DOHH2 (cell line): ENCODE measurements around the gene UPK3A.

Source experiments
- H3F3A ChIP-seq: fragments of 200-600 bp; sonication (generic), shearing (Covaris generic); 2 replicates; pipeline ENCODE4 v1.6.0; 2016; ENCODE audit warnings: antibody characterized with exemption, mild to moderate bottlenecking; ENCODE audit not compliant: control insufficient read depth, insufficient read depth
- H3K27ac ChIP-seq: fragments of 200-600 bp; sonication (generic); 2 replicates; pipeline ENCODE4 v1.5.1; 2014; ENCODE audit warnings: low read depth, mild to moderate bottlenecking, low read length, moderate library complexity
- H3K27me3 ChIP-seq: fragments of 200-600 bp; sonication (generic); 2 replicates; pipeline ENCODE4 v1.6.1; 2014; ENCODE audit warnings: mild to moderate bottlenecking, low read length, mixed read lengths; ENCODE audit not compliant: control insufficient read depth
- H3K36me3 ChIP-seq: fragments of 200-600 bp; sonication (generic); 2 replicates; pipeline ENCODE4 v1.6.1; 2014; ENCODE audit warnings: mild to moderate bottlenecking, low read length, moderate library complexity, mixed read lengths; ENCODE audit not compliant: control insufficient read depth
- H3K4me1 ChIP-seq: fragments of 200-600 bp; sonication (generic); 2 replicates; pipeline ENCODE4 v1.6.1; 2014; ENCODE audit warnings: mild to moderate bottlenecking, low read length, mixed read lengths; ENCODE audit not compliant: control insufficient read depth
- H3K4me2 ChIP-seq: fragments of 200-600 bp; sonication (generic); 2 replicates; pipeline ENCODE4 v1.6.0; 2014; ENCODE audit warnings: mild to moderate bottlenecking, low read length, moderate library complexity
- H3K4me3 ChIP-seq: fragments of 200-600 bp; sonication (generic); 2 replicates; pipeline ENCODE4 v1.5.1; 2014; ENCODE audit warnings: mild to moderate bottlenecking, low read length, mixed read lengths
- H3K79me2 ChIP-seq: fragments of 200-600 bp; sonication (generic); 2 replicates; pipeline ENCODE4 v1.6.1; 2014; ENCODE audit warnings: mild to moderate bottlenecking, low read length, mixed read lengths; ENCODE audit not compliant: control insufficient read depth
- H3K9me2 ChIP-seq: fragments of 200-600 bp; sonication (generic); replicated peaks from 2 replicates; pipeline ENCODE4 v1.6.1; 2014; ENCODE audit warnings: mild to moderate bottlenecking, low read length, mixed read lengths; ENCODE audit not compliant: control insufficient read depth
- H3K9me3 ChIP-seq: fragments of 200-600 bp; sonication (generic); 2 replicates; pipeline ENCODE4 v1.6.1; 2014; ENCODE audit warnings: antibody characterized with exemption, low read length, mixed read lengths; ENCODE audit not compliant: control insufficient read depth, insufficient read depth
- H4K20me1 ChIP-seq: fragments of 200-600 bp; sonication (generic); 2 replicates; pipeline ENCODE4 v1.6.0; 2014; ENCODE audit warnings: low read depth, mild to moderate bottlenecking, antibody characterized with exemption, low read length, moderate library complexity; ENCODE audit not compliant: control insufficient read depth, insufficient read depth
- EZH2phosphoT487 ChIP-seq: fragments of 200-600 bp; sonication (generic); IDR thresholded peaks from 2 replicates; pipeline ENCODE4 v1.6.1; 2017; ENCODE audit warnings: borderline replicate concordance, mild to moderate bottlenecking, antibody characterized with exemption, low read length, moderate library complexity, mixed read lengths
- TF ChIP-seq, protein P1 (sequence below): fragments of 200-600 bp; sonication (generic); IDR thresholded peaks from one replicate; pipeline ENCODE4 v1.5.1; 2014; ENCODE audit warnings: antibody characterized with exemption, mild to moderate bottlenecking, low read depth, low read length; ENCODE audit not compliant: poor library complexity, severe bottlenecking

UPK3A gene

DNA sequence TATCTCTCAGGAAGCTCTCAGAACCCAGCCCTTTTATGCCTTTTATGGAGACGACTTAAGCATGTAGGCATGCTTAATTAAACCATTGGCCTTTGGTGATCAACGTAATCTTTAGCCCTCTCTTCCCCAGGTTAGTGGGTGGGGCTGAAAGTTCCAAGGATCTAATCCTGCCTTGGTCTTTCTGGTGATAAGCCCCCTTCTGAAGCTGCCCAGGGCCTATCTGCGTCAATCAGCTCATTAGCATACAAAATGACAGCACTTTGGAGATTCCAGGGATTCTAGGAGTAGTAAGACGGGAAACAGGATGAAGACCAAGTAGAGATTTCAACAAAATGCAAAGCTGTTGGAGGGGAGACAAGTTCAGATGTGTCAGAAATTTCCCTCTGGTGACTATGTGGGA, 28.1 kb downstream of the UPK3A start:
- H3K9me3 ChIP-seq = no peaks in the 10 kb centered on the region
- no peak overlapping the region for H3K4me2 ChIP-seq
- H3K27ac ChIP-seq = no peak overlapping the region
- no peak overlapping the region for H3K4me3 ChIP-seq
- H3F3A ChIP-seq = no peaks in the 10 kb centered on the region; the same call in 1 of the 2 replicates
- H3K79me2 ChIP-seq = peaks cover 63% of the 10 kb centered on the region
- H4K20me1 ChIP-seq = peaks cover 7% of the 10 kb centered on the region; the same call in 1 of the 2 replicates
- no peaks in the 10 kb centered on the region for H3K9me2 ChIP-seq
- peaks cover 24% of the 10 kb centered on the region for H3K4me1 ChIP-seq
- peaks cover 7% of the 10 kb centered on the region; the same call in 1 of the 2 replicates for H3K36me3 ChIP-seq
- H3K27me3 ChIP-seq = no peaks in the 10 kb centered on the region
- TF ChIP-seq EZH2phosphoT487 = no peak
- TF ChIP-seq, protein P1, sequence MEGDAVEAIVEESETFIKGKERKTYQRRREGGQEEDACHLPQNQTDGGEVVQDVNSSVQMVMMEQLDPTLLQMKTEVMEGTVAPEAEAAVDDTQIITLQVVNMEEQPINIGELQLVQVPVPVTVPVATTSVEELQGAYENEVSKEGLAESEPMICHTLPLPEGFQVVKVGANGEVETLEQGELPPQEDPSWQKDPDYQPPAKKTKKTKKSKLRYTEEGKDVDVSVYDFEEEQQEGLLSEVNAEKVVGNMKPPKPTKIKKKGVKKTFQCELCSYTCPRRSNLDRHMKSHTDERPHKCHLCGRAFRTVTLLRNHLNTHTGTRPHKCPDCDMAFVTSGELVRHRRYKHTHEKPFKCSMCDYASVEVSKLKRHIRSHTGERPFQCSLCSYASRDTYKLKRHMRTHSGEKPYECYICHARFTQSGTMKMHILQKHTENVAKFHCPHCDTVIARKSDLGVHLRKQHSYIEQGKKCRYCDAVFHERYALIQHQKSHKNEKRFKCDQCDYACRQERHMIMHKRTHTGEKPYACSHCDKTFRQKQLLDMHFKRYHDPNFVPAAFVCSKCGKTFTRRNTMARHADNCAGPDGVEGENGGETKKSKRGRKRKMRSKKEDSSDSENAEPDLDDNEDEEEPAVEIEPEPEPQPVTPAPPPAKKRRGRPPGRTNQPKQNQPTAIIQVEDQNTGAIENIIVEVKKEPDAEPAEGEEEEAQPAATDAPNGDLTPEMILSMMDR = no peak

DNA sequence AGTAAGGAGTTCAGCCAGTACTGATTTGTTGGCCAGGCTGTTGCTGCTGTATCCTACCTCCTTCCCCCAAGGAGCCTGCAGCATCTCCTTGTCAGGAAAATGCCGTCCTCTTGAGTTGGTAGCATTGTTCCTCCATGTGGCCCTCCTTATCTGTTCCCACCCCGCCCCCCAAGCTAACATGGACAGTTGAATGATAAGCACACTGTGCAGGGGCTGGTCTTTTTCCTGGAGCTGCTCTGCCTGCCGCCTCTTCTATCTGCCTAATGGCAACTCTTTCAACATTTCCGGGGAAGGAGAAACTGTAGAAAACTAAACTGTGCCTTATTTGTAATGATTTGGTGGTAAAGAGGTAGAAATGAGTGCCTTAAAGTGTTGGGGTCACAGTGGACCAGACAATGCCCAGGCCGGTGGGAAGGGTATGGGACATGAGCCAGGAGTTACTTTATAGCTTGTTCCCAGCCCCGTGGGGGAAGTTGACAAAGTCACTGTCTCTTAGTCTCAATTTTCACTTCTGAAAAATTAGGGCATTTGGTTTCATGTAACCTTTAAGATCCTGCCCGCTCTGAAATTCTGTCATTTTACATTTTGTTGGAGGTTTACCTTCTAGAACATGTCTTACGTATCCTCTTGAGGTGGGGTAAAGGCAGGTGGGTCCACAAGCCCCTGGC, 29.4 kb downstream of the UPK3A start:
- Histone ChIP-seq H3F3A (no peaks in the 10 kb centered on the region; the same call in 1 of the 2 replicates), H3K36me3 (peaks cover 7% of the 10 kb centered on the region; the same call in 1 of the 2 replicates), H3K79me2 (peaks cover 76% of the 10 kb centered on the region), H3K4me2 (no peak overlapping the region), H3K27ac (no peak overlapping the region), H4K20me1 (peaks cover 7% of the 10 kb centered on the region; the same call in 1 of the 2 replicates), H3K9me2 (no peaks in the 10 kb centered on the region), H3K4me3 (no peak overlapping the region), H3K4me1 (peaks cover 30% of the 10 kb centered on the region), H3K9me3 (no peaks in the 10 kb centered on the region), H3K27me3 (no peaks in the 10 kb centered on the region)
- no peak for TF ChIP-seq EZH2phosphoT487
- TF ChIP-seq, protein P1 = no peak

- peaks cover 82% of the 10 kb centered on the region for H3K79me2 ChIP-seq
- no peaks in the 10 kb centered on the region for H3K9me2 ChIP-seq
These were observed 30.0 kb downstream of the UPK3A start for GRCh38 chr22:45314786-45315185.

More at GRCh38 chr22:45314786-45315185, 30.0 kb downstream of the UPK3A start:
- no peaks in the 10 kb centered on the region for H3K27me3 ChIP-seq
- TF ChIP-seq, protein P1 = no peak
- TF ChIP-seq EZH2phosphoT487 = no peak
- peaks cover 30% of the 10 kb centered on the region for H3K4me1 ChIP-seq
- H3K4me3 ChIP-seq = no peak overlapping the region
- no peak overlapping the region for H3K4me2 ChIP-seq
- H3F3A ChIP-seq = no peaks in the 10 kb centered on the region; the same call in 1 of the 2 replicates
- H3K9me3 ChIP-seq = no peaks in the 10 kb centered on the region
- peaks cover 7% of the 10 kb centered on the region; the same call in 1 of the 2 replicates for H4K20me1 ChIP-seq
- no peak overlapping the region for H3K27ac ChIP-seq
- H3K36me3 ChIP-seq = peaks cover 7% of the 10 kb centered on the region; the same call in 1 of the 2 replicates
